ENCODE results near the gene CELF1.

- TF ChIP-seq NFYC (CRISPR knock-in tag; IDR thresholded peaks at IDR 0.05) (no peak), RXRB (CRISPR knock-in tag; IDR thresholded peaks at IDR 0.05; ENCODE audit: borderline replicate concordance) (no peak), ERF (CRISPR knock-in tag; IDR thresholded peaks at IDR 0.05) (no peak), FOXO4 (CRISPR knock-in tag; conservative IDR thresholded peaks at IDR 0.05) (no peak), POLR2AphosphoS5 (IDR thresholded peaks at IDR 0.05; ENCODE audit: low read depth, low read length) (no peak)
Measured at GRCh38 chr11:47448566-47449427, 104.1 kb downstream of the CELF1 start, which contains the start of gene RAPSN.
